Stimulated activated CD4-positive, alpha-beta T cell treated with anti-CD3 and anti-CD28 coated beads, TNF-alpha, amount 100 ng/mL, for 48 hours (primary cell): ENCODE measurements around the gene HMGCLL1.

Experiments used
- DNase-seq, 3 donors: peaks; one replicate each; pipeline ENCODE4 v3.0.0-alpha.2; 2020; ENCODE audit warnings: low read depth in 3 of 3

Gene HMGCLL1

GRCh38 chr6:55578537-55579363, at the start of gene HMGCLL1:
HMGCLL1 (minus strand) TSS chr6:55579192; CDS start chr6:55579055, 137 bp downstream.
- no peak for DNase-seq

- DNase-seq: no peak
These were observed 43.0 kb upstream of the HMGCLL1 start for GRCh38 chr6:55621993-55622392.

GRCh38 chr6:55621244-55621643, 42.3 kb upstream of the HMGCLL1 start:
- no peak for DNase-seq

DNA sequence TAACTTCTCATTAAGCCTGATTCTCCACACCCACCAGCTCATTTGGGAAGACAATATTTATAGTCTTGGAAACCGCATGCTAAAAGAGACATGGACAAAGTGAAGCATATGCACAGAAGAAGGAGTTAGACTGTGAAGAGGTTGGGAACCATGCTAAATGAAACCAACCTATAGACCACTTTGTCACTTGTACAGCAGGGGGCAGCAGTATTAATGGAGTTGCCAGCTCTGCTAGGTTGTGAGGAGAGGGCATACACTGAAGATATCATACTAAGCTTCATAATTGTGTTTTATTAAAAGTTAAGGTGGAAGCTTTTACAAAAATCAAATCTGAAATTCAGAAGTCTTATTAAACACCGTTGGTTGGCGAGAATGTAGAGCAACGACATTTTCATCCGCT, 38.3 kb upstream of the HMGCLL1 start:
- no peak for DNase-seq

GRCh38 chr6:55604021-55604420, 25.0 kb upstream of the HMGCLL1 start:
- no peak for DNase-seq

DNA sequence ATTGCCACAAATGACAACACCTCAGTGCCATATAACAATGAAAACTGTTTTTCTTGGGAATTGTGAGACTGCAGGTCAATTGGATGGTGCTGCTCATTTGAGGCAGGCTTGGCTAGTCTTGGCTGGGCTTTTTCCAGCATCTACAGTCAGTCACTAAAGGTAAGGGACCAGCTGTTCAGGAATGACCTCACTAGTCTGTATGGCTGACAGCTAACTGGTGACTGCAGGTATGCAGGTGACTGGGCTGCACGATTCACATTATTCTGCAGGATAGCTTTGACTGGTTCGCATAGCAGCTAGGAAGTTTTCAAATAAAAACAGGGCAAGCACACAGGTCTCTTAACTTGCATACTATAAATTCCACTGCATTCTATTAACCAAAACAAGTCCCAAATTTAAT, 22.1 kb upstream of the HMGCLL1 start:
- DNase-seq: no peak

- no peak for DNase-seq
These were observed 15.4 kb upstream of the HMGCLL1 start for GRCh38 chr6:55594442-55594841.

DNA sequence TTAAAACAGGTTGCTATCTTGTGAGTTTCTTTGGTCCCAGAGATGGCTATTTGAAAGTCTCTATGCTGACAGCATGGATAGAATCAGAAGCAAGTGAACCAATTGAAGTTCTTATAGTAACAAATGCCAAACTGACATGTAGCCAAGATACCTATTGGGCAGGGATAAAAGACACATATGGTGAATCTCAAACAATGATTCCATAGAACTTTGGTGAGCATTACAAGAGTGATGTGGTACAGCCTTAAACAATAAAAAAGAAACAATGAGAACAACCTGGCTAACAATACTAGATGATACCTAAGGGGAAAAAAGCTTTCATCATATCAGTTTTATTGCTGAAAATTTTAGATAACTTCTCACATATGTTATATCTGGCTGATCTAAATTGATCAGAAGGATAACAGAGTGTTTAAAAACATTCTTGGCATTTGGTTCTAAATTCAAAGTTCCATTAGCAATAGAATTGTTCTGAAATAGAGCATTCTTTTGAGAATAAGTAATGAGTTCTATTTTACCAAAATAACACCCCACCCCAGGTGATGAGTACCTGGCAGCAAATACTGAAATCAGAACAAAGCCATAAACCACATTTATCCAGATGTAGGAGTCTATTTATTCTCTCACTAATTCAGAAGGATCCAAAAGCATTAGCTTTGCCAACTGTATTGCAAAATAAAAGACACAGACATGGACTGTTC, 5.8 kb upstream of the HMGCLL1 start:
- no peak for DNase-seq

GRCh38 chr6:55576811-55577210, 2.2 kb downstream of the HMGCLL1 start:
- DNase-seq: no peak

DNA sequence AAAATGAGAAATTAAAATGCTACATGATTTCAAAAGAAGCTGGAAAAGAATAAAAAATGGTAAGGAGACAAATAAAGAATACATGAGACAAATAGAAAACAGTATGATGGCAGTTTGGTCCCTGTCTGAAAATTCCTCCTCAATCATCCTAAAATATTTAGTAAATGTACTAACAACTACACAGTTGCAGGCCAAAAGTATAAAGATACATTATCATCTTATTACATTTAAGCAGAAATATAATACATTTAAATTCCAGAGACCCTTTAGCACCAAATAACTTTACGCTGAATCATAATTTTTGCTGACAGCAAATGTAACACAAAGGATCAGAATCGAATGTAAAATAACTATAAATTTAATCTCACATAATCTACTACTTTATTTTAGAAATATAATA, 4.4 kb downstream of the HMGCLL1 start:
- no peak for DNase-seq

- DNase-seq: no peak
These were observed 9.4 kb downstream of the HMGCLL1 start for GRCh38 chr6:55569638-55570037.

- no peak for DNase-seq
These were observed 10.1 kb downstream of the HMGCLL1 start for GRCh38 chr6:55568808-55569439.

DNA sequence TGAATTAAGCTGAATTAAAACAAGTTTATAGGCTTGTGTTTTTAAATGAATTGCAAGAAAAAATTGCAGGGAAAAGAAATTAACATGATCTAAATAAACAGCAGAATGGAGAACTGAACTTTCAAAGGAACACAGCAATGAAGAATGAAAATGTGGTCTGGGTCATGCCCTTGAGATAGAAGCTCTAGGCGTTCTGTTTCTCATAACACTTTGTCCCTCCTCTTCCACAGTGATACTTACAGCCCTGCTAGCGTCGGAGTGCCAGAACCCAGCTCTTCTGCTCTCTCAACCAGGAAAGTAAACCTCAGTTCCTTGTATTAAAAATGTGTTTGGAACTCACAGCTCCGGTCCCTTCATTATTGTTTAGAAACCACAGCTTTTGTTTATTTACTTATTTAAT, 11.4 kb downstream of the HMGCLL1 start:
- no peak for DNase-seq

GRCh38 chr6:55566036-55566710, 12.8 kb downstream of the HMGCLL1 start:
- no peak for DNase-seq

DNA sequence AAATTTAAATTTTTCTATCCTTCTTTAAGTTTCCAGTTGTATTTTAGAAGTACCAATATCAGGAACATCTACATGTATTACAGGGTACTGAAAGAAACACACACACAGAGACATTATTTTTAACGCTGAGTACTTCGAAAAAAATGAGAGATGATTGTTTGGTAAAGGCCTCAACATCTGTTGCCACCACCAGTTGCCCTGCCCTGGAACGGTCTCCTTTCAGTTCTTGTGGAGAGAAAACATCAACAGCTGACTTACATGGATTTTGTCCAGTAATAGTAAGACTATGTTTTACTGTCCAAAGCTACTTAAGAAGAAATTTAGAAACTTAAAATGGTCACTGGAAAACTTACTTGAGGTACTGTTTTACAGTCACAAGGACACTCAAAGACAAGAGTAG, 16.7 kb downstream of the HMGCLL1 start:
- no peak for DNase-seq

GRCh38 chr6:55560290-55560885, 18.6 kb downstream of the HMGCLL1 start:
- DNase-seq: no peak

GRCh38 chr6:55557146-55557545, 21.8 kb downstream of the HMGCLL1 start:
- no peak for DNase-seq

GRCh38 chr6:55545791-55546190, 33.2 kb downstream of the HMGCLL1 start:
- DNase-seq: no peak

- no peak for DNase-seq
These were observed 35.2 kb downstream of the HMGCLL1 start for GRCh38 chr6:55543633-55544309.

DNA sequence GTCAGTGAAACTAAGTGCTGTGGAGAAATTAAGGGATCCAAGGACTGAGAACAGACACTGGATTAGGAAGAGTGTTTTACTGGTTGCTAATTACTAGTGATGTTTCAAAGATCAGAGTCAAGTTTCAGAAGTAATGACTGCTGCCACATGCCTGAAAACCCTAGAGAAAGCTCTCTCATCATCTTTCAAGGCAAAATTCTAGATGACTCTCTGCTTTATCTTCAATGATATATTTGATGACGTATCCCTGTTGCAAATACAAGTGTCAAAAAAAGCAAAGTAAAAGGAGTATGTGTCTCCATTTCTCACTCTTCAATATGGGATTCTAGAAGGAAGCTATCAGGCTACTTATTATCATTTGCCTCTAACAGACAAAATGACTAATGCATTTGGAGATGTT, 38.0 kb downstream of the HMGCLL1 start:
- no peak for DNase-seq

GRCh38 chr6:55536391-55536956, 42.5 kb downstream of the HMGCLL1 start:
- DNase-seq: no peak
